Measurements from ENCODE around the gene PRM2.

GRCh38 chr16:11233727-11234376 lies 42.4 kb downstream of the PRM2 start:
- TF ChIP-seq POLR2AphosphoS5 (IDR thresholded peaks at IDR 0.05; ENCODE audit: low read depth, low read length) (no peak), SIN3A (IDR thresholded peaks at IDR 0.05; ENCODE audit: borderline replicate concordance, insufficient read depth, low read length) (no peak), REST (IDR thresholded peaks at IDR 0.05; ENCODE audit: insufficient read depth in 1 of 2, low read depth in 2 of 2, low read length in 2 of 2) (no peak), TAF1 (IDR thresholded peaks at IDR 0.05; ENCODE audit: borderline replicate concordance, insufficient read depth, low read length) (no peak)

All from PFSK-1 (cell line).